Tibial nerve (tissue), 4 donors: ENCODE measurements around the gene SCFD1. TPM values are rescaled to one million over a fixed set of nuclear protein-coding genes. Genes with fewer than 3 reads are reported as not detected.

Experiments
- DNase-seq, 2 donors: peaks; one replicate each; pipeline ENCODE4 v3.0.0-alpha.2; 2019; ENCODE audit warnings: low spot score in 2 of 2
- H3K27ac ChIP-seq, 4 donors: fragments of 200-600 bp; sonication (generic) in 3 of 4; one replicate each; pipeline ENCODE4 v1.5.1; 2017 to 2019; ENCODE audit warnings: mild to moderate bottlenecking in 1 of 4
- H3K27me3 ChIP-seq, 2 donors: fragments of 200-600 bp; sonication (generic) in 1 of 2; one replicate each; pipeline versions ENCODE4 v1.5.1 to v1.6.0; 2017 to 2019
- H3K36me3 ChIP-seq, 3 donors: fragments of 200-600 bp; sonication (generic); one replicate each; pipeline ENCODE4 v1.5.1; 2018 to 2019
- H3K4me1 ChIP-seq, 4 donors: fragments of 200-600 bp; sonication (generic) in 3 of 4; one replicate each; pipeline ENCODE4 v1.5.1; 2017 to 2019
- H3K4me3 ChIP-seq, 4 donors: fragments of 200-600 bp; sonication (generic) in 3 of 4; one replicate each; pipeline ENCODE4 v1.5.1; 2017 to 2019; ENCODE audit warnings: mild to moderate bottlenecking in 1 of 4, moderate library complexity in 1 of 4
- H3K9me3 ChIP-seq, 4 donors: fragments of 200-600 bp; sonication (generic) in 3 of 4; one replicate each; pipeline ENCODE4 v1.5.1; 2017 to 2019
- EP300 ChIP-seq, 2 donors: sonication (generic); formaldehyde crosslinking; IDR thresholded peaks; one replicate each; pipeline ENCODE4 v1.6.1; 2017; ENCODE audit warnings: antibody characterized with exemption in 2 of 2, mild to moderate bottlenecking in 1 of 2
- POLR2A ChIP-seq, 2 donors: fragments of 450-650 bp; IDR thresholded peaks; one replicate each; pipeline ENCODE4 v1.6.1; 2017; ENCODE audit warnings: antibody characterized with exemption in 2 of 2, mild to moderate bottlenecking in 2 of 2, moderate library complexity in 2 of 2
- WGBS, 2 donors: methylation state at CpG; one replicate each; pipeline ENCODE4 v1.1.5; 2018; 5-methylcytosine and 5-hydroxymethylcytosine counted together
- total RNA-seq, 4 donors: library from RNA; depleted of rRNA; stranded (reverse); fragments of >200 nt; gene quantifications; one replicate each; pipeline ENCODE4 v1.1.0, GENCODE V29; 2016
- TF ChIP-seq, protein P1 (sequence below), 5 experiments: fragments of 200-600 bp in 3 of 5; fragments of 450-650 bp in 2 of 5; sonication (generic) in 3 of 5; IDR thresholded peaks; one replicate each; pipeline ENCODE4 v1.5.1; 2016 to 2019; ENCODE audit warnings: antibody characterized with exemption in 5 of 5, mild to moderate bottlenecking in 3 of 5, moderate library complexity in 2 of 5

SCFD1 gene
- total RNA-seq, 4 donors from 2014 or later = 44.1 to 131 (median 75.0) TPM

DNA sequence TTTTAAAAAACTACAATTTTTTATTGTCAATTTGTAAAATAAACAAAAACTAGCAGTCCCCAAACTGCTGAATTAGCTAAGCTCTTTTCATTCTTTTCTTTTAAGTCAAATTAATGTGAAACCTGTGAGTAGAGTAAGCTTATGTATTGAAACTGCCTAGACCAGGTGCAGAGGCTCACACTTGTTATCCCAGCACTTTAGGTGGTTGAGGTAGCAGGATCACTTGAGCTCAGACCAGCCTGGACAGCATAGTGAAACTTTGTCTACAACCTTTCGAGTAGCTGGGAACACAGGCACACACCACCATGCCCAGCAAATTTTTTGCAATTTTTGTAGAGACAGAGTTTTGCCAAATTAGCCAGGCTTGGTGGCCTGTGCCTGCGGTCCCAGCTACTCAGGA lies 26.4 kb downstream of the SCFD1 start:
- H3K9me3 ChIP-seq = peaks cover 0 to 22% (median 3%) of the 10 kb centered on the region in 4 donors
- no peaks in the 10 kb centered on the region for H3K27me3 ChIP-seq
- no peak overlapping the region for H3K4me3 ChIP-seq
- no peaks in the 10 kb centered on the region for H3K4me1 ChIP-seq
- no peak overlapping the region for H3K27ac ChIP-seq
- TF ChIP-seq POLR2A (IDR thresholded peaks at IDR 0.05) (no peak), EP300 (IDR thresholded peaks at IDR 0.05) (no peak)
- TF ChIP-seq, protein P1, sequence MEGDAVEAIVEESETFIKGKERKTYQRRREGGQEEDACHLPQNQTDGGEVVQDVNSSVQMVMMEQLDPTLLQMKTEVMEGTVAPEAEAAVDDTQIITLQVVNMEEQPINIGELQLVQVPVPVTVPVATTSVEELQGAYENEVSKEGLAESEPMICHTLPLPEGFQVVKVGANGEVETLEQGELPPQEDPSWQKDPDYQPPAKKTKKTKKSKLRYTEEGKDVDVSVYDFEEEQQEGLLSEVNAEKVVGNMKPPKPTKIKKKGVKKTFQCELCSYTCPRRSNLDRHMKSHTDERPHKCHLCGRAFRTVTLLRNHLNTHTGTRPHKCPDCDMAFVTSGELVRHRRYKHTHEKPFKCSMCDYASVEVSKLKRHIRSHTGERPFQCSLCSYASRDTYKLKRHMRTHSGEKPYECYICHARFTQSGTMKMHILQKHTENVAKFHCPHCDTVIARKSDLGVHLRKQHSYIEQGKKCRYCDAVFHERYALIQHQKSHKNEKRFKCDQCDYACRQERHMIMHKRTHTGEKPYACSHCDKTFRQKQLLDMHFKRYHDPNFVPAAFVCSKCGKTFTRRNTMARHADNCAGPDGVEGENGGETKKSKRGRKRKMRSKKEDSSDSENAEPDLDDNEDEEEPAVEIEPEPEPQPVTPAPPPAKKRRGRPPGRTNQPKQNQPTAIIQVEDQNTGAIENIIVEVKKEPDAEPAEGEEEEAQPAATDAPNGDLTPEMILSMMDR (IDR thresholded peaks at IDR 0.05) = no peak
- WGBS, 2 donors = 90 to 97% methylated on average over 2 of the region's 2 CpGs
- H3K36me3 ChIP-seq = peaks cover 0 to 62% (median 0%) of the 10 kb centered on the region in 3 donors
- no peak for DNase-seq

DNA sequence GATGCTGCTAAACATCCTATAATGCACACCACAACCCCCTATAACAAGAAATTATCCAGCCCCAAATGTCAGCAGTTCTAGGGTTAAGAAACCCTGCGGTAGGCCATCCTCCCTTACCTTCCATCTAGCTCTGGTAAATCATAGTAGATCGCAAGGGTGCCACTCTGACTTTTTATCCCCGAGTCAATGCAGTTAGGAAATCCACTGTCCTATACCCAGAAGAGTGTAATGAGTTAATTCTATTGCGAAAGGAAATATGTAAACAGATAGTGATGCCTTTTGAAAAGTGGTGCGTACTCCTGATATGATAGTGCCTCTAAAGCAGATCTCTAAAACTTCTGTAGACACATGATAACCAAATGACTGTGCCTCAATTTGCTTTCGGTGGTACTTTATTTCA lies 29.8 kb downstream of the SCFD1 start:
- Histone ChIP-seq H3K4me1 (no peaks in the 10 kb centered on the region), H3K27me3 (no peaks in the 10 kb centered on the region), H3K27ac (no peak overlapping the region), H3K4me3 (no peak overlapping the region), H3K36me3 (peaks cover 0 to 56% (median 5%) of the 10 kb centered on the region in 3 donors), H3K9me3 (no peaks in the 10 kb centered on the region)
- DNase-seq = no peak
- no peak for TF ChIP-seq POLR2A (IDR thresholded peaks at IDR 0.05)
- TF ChIP-seq, protein P1 (IDR thresholded peaks at IDR 0.05) = no peak
- WGBS, 2 donors = 89 to 92% methylated on average over 6 of the region's 6 CpGs

DNA sequence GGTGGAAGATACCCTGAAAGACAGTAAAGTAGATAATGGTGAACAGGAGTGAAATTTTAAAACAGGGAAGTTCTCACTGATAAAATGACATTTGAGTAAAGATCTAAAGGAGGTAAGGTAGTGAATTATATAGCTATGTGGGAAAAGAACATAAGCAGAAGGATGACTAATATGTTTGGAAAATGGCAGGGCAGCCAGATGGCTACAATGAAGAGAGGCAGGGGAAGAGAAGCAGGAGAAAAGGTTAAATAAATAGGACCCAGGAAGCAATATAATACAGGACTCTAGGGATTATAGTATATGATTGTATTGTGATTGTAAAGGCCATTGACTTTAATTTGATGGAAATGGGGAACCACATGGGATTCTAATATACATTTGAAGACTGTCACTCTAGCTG lies 33.0 kb downstream of the SCFD1 start:
- Histone ChIP-seq H3K4me3 (no peak overlapping the region), H3K36me3 (peaks cover 0 to 62% (median 5%) of the 10 kb centered on the region in 3 donors), H3K9me3 (no peaks in the 10 kb centered on the region), H3K27ac (no peak overlapping the region), H3K27me3 (no peaks in the 10 kb centered on the region), H3K4me1 (no peaks in the 10 kb centered on the region)
- no peak for TF ChIP-seq POLR2A (IDR thresholded peaks at IDR 0.05)
- TF ChIP-seq EP300 (IDR thresholded peaks at IDR 0.05) = no peak
- DNase-seq = no peak

DNA sequence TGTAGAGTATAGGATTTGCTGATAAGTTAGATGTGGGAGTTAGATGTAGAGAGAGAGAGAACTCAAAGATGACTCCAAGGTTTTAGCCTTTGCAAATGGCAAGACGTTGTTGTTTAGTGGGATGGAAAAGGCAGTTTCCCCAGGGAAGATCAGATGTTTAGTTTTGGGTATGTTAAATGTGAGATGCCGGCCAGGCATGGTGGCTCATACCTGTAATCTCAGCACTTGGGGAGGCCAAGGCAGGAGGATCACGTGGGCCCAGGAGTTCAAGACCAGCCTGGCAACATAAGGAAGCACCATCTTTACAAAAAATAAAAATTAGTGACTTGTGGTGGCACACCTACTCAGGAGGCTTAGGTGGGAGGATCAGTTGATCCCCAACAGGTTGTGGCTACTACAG lies 33.5 kb downstream of the SCFD1 start:
- no peak overlapping the region for H3K27ac ChIP-seq
- DNase-seq = no peak
- no peaks in the 10 kb centered on the region for H3K27me3 ChIP-seq
- TF ChIP-seq EP300 (IDR thresholded peaks at IDR 0.05) (no peak), POLR2A (IDR thresholded peaks at IDR 0.05) (no peak)
- TF ChIP-seq, protein P1 (IDR thresholded peaks at IDR 0.05) = no peak
- H3K4me1 ChIP-seq = no peaks in the 10 kb centered on the region
- WGBS, 2 donors = 84 to 87% methylated on average over 3 of the region's 3 CpGs
- no peaks in the 10 kb centered on the region for H3K9me3 ChIP-seq
- no peak overlapping the region for H3K4me3 ChIP-seq
- peaks cover 0 to 63% (median 5%) of the 10 kb centered on the region in 3 donors for H3K36me3 ChIP-seq

DNA sequence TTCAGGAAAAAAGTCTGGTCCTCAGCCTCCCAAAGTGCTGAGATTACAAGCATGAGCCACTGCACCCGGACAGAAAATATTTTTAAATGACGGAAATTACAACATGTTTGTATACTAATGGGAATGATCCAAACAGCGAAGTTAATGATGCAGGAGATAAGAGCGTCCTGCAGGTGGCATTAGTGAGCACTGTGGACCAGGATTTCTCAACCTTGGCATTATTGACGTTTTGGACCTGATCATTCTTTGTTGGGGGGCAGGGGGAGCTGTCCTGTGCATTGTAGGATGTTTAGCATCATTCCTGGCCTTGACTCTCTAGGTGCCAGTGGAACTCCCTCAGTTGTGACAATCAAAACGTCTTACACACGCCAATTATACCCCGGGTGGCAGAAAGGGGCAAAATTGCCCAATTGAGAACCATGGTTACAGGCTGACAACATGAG lies 34.1 kb downstream of the SCFD1 start:
- H3K4me1 ChIP-seq = no peaks in the 10 kb centered on the region
- H3K9me3 ChIP-seq = no peaks in the 10 kb centered on the region
- peak in 1 of 2 donors; percentile 44 for DNase-seq
- H3K27ac ChIP-seq = peak overlapping the region in 1 of 4 donors; percentile 14
- WGBS, 2 donors = 54 to 55% methylated on average over 8 of the region's 8 CpGs
- H3K27me3 ChIP-seq = no peaks in the 10 kb centered on the region
- TF ChIP-seq, protein P1 (IDR thresholded peaks at IDR 0.05) = peak; percentile 46 to 72 (median 55)
- TF ChIP-seq EP300 (IDR thresholded peaks at IDR 0.05) = no peak
- peaks cover 0 to 69% (median 5%) of the 10 kb centered on the region in 3 donors for H3K36me3 ChIP-seq
- H3K4me3 ChIP-seq = no peak overlapping the region

DNA sequence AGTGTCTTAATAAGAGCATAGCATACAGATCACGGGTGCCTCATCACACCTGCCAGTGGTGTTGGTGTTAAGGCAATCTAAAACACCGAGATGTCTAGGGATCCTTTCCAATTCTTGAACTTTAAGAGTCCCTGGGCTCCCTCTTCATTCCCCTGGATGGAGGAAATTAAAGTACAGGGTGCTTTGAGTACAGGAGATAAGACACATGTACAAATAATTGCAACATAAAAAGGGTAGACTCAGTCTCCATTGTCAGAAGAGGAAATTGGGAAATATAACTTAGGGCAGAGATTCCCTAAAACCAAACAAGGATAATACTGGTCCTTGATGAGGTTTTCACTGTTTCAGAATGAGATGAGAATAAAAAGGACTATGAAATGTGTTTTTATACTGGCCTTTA lies 34.9 kb downstream of the SCFD1 start:
- Histone ChIP-seq H3K27me3 (no peaks in the 10 kb centered on the region), H3K4me3 (no peak overlapping the region), H3K27ac (no peak overlapping the region), H3K4me1 (no peaks in the 10 kb centered on the region), H3K36me3 (peaks cover 0 to 63% (median 5%) of the 10 kb centered on the region in 3 donors), H3K9me3 (no peaks in the 10 kb centered on the region)
- TF ChIP-seq POLR2A (IDR thresholded peaks at IDR 0.05) = no peak
- no peak for TF ChIP-seq EP300 (IDR thresholded peaks at IDR 0.05)
- TF ChIP-seq, protein P1 (IDR thresholded peaks at IDR 0.05) = no peak
- no peak for DNase-seq
- 74 to 78% methylated on average over 2 of the region's 2 CpGs for WGBS, 2 donors
